H9 (cell line): ENCODE results near the gene TIFAB. TPM values are rescaled to one million over a fixed set of nuclear protein-coding genes. Genes with fewer than 3 reads are reported as not detected.

Experiments
- DNase-seq: peaks from one replicate; pipeline ENCODE4 v3.0.0-alpha.2; 2017
- H2AFZ ChIP-seq: one replicate; pipeline ENCODE4 v1.6.1; 2013; ENCODE audit warnings: mild to moderate bottlenecking, low read length, control low read depth, moderate library complexity
- H2AK5ac ChIP-seq: 2 replicates; pipeline ENCODE4 v1.6.1; 2013; ENCODE audit warnings: low read length, control low read depth, mixed read lengths; ENCODE audit not compliant: insufficient read length
- H2BK120ac ChIP-seq: one replicate; pipeline ENCODE4 v1.6.1; 2013; ENCODE audit warnings: low read depth, mild to moderate bottlenecking, low read length, control low read depth, inconsistent platforms; ENCODE audit not compliant: poor library complexity, severe bottlenecking
- H2BK12ac ChIP-seq: 2 replicates; pipeline ENCODE4 v1.6.1; 2013; ENCODE audit warnings: low read length, control low read depth, mixed read lengths, low read depth; ENCODE audit not compliant: insufficient read length
- H2BK15ac ChIP-seq: 2 replicates; pipeline ENCODE4 v1.6.1; 2013; ENCODE audit warnings: low read depth, low read length, control low read depth
- H2BK20ac ChIP-seq: one replicate; pipeline ENCODE4 v1.6.1; 2013; ENCODE audit warnings: low read depth, mild to moderate bottlenecking, low read length, control low read depth, inconsistent platforms; ENCODE audit not compliant: poor library complexity, severe bottlenecking
- H2BK5ac ChIP-seq: 2 replicates; pipeline ENCODE4 v1.6.1; 2013; ENCODE audit warnings: low read length, control low read depth, mixed read lengths; ENCODE audit not compliant: insufficient read length
- H3K14ac ChIP-seq: 2 replicates; pipeline ENCODE4 v1.6.1; 2013; ENCODE audit warnings: low read length, control low read depth; ENCODE audit not compliant: insufficient read depth
- H3K18ac ChIP-seq: 2 replicates; pipeline ENCODE4 v1.6.1; 2013; ENCODE audit warnings: low read depth, mild to moderate bottlenecking, mixed read lengths, low read length, control low read depth; ENCODE audit not compliant: insufficient read length
- H3K23ac ChIP-seq: 2 replicates; pipeline ENCODE4 v1.6.1; 2013; ENCODE audit warnings: low read length, control low read depth, mixed read lengths, low read depth; ENCODE audit not compliant: insufficient read length
- H3K23me2 ChIP-seq: 2 replicates; pipeline ENCODE4 v1.6.1; 2013; ENCODE audit warnings: low read depth, mild to moderate bottlenecking, mixed read lengths, low read length, control low read depth; ENCODE audit not compliant: insufficient read length, poor library complexity, severe bottlenecking
- H3K27ac ChIP-seq: 2 replicates; pipeline ENCODE4 v1.5.1; 2013; ENCODE audit warnings: low read length, control low read depth, mixed read lengths, low read depth; ENCODE audit not compliant: insufficient read length
- H3K27me3 ChIP-seq: 2 replicates; pipeline ENCODE4 v1.6.1; 2013; ENCODE audit warnings: low read length, control low read depth, inconsistent platforms; ENCODE audit not compliant: insufficient read depth
- H3K4ac ChIP-seq: 2 replicates; pipeline ENCODE4 v1.6.1; 2013; ENCODE audit warnings: low read depth, mild to moderate bottlenecking, control low read depth, inconsistent platforms, low read length, moderate library complexity
- H3K4me1 ChIP-seq: 2 replicates; pipeline ENCODE4 v1.6.1; 2013; ENCODE audit warnings: low read length, control low read depth, inconsistent platforms; ENCODE audit not compliant: insufficient read depth
- H3K4me2 ChIP-seq: 2 replicates; pipeline ENCODE4 v1.6.1; 2013; ENCODE audit warnings: low read length, control low read depth, mixed read lengths; ENCODE audit not compliant: insufficient read length, insufficient read depth
- H3K56ac ChIP-seq: 2 replicates; pipeline ENCODE4 v1.6.1; 2013; ENCODE audit warnings: low read depth, mild to moderate bottlenecking, mixed read lengths, low read length, control low read depth; ENCODE audit not compliant: insufficient read length
- H3K79me1 ChIP-seq: 2 replicates; pipeline ENCODE4 v1.6.1; 2013; ENCODE audit warnings: low read depth, mild to moderate bottlenecking, moderate library complexity, low read length, control low read depth, inconsistent platforms; ENCODE audit not compliant: insufficient read depth, poor library complexity, severe bottlenecking
- H3K79me2 ChIP-seq: 2 replicates; pipeline ENCODE4 v1.6.1; 2013; ENCODE audit warnings: low read length, control low read depth, inconsistent platforms; ENCODE audit not compliant: insufficient read depth
- H3K9ac ChIP-seq: 2 replicates; pipeline ENCODE4 v1.6.1; 2013; ENCODE audit warnings: low read length, control low read depth, mixed read lengths; ENCODE audit not compliant: insufficient read length; ENCODE audit errors: extremely low read depth
- H3K9me3 ChIP-seq: one replicate; pipeline ENCODE4 v1.6.1; 2013; ENCODE audit warnings: low read depth, low read length, inconsistent platforms; ENCODE audit not compliant: control insufficient read depth
- H3T11ph ChIP-seq: one replicate; pipeline ENCODE4 v1.6.1; 2013; ENCODE audit warnings: mild to moderate bottlenecking, low read length, control low read depth, inconsistent platforms
- H4K20me1 ChIP-seq: one replicate; pipeline ENCODE4 v1.6.1; 2013; ENCODE audit not compliant: control insufficient read depth, insufficient read length, insufficient read depth
- H4K5ac ChIP-seq: 2 replicates; pipeline ENCODE4 v1.6.1; 2013; ENCODE audit warnings: low read depth, mild to moderate bottlenecking, mixed read lengths, low read length, control low read depth; ENCODE audit not compliant: insufficient read length
- H4K8ac ChIP-seq: replicated peaks from 2 replicates; pipeline ENCODE4 v1.6.1; 2013; ENCODE audit warnings: low read length, control low read depth, mixed read lengths, low read depth; ENCODE audit not compliant: insufficient read length
- H4K91ac ChIP-seq: 2 replicates; pipeline ENCODE4 v1.6.1; 2013; ENCODE audit warnings: low read depth, mild to moderate bottlenecking, moderate library complexity, mixed read lengths, low read length, control low read depth; ENCODE audit not compliant: insufficient read length
- H3K27ac Mint-ChIP-seq, 3 experiments: 2 replicates in 2 of 3; 3 replicates in 1 of 3; pipeline ENCODE4 v1.8.0; 2020 to 2021; ENCODE audit warnings: mixed read lengths in 3 of 3, mild to moderate bottlenecking in 1 of 3, moderate library complexity in 1 of 3
- H3K27me3 Mint-ChIP-seq: 2 replicates; pipeline ENCODE4 v1.8.0; 2021; ENCODE audit warnings: low read depth, mild to moderate bottlenecking, moderate library complexity, mixed read lengths
- H3K36me3 Mint-ChIP-seq, 3 experiments: 2 replicates in 2 of 3; 3 replicates in 1 of 3; pipeline ENCODE4 v1.8.0; 2020 to 2021; ENCODE audit warnings: low read depth in 3 of 3, mixed read lengths in 3 of 3; ENCODE audit not compliant: insufficient read depth in 1 of 3
- H3K4me1 Mint-ChIP-seq, 2 experiments: 2 replicates each; pipeline ENCODE4 v1.8.0; 2020; ENCODE audit warnings: mixed read lengths in 2 of 2
- H3K4me3 Mint-ChIP-seq, 2 experiments: 2 replicates in 1 of 2; 3 replicates in 1 of 2; pipeline ENCODE4 v1.8.0; 2020 to 2021; ENCODE audit warnings: mild to moderate bottlenecking in 2 of 2, mixed read lengths in 2 of 2, moderate library complexity in 1 of 2
- H3K9me3 Mint-ChIP-seq, 2 experiments: 2 replicates in 1 of 2; 3 replicates in 1 of 2; pipeline ENCODE4 v1.8.0; 2020; ENCODE audit warnings: mild to moderate bottlenecking in 2 of 2, mixed read lengths in 2 of 2, moderate library complexity in 1 of 2
- CTCF ChIP-seq: fragments of 200-600 bp; sonication (generic); conservative IDR thresholded peaks from 3 replicates; pipeline ENCODE4 v1.8.0; 2021; ENCODE audit warnings: antibody characterized with exemption, mild to moderate bottlenecking
- WGBS: extraction: QIAGEN DNeasy Blood & Tissue Kit; methylation state at CpG from one replicate; pipeline ENCODE4 v1.1.7; 2013; ENCODE audit warnings: missing lambda C conversion rate, low lambda C conversion rate, mixed read lengths; ENCODE audit not compliant: insufficient read length; ENCODE audit errors: extremely low coverage; 5-methylcytosine and 5-hydroxymethylcytosine counted together
- total RNA-seq: library from RNA; stranded (reverse); gene quantifications from 2 replicates; pipeline ENCODE4 v1.2.1, GENCODE V29; 2021

Gene TIFAB
- total RNA-seq, 1 experiment from 2014 or later: not detected

- H3K36me3 Mint-ChIP-seq: no peaks in the 10 kb centered on the region
- no peak overlapping the region for H3K9ac ChIP-seq
- H3K4me1 ChIP-seq: no peaks in the 10 kb centered on the region
- H3K4me1 Mint-ChIP-seq: peaks cover 3 to 10% of the 10 kb centered on the region in 2 experiments; a peak in 3 of 4 replicates
- peaks cover 22% of the 10 kb centered on the region for H3K27me3 Mint-ChIP-seq
- no CpG with 5 or more reads among the region's 7 CpGs for WGBS
- no peak overlapping the region for H3K14ac ChIP-seq
- no peak overlapping the region for H2BK120ac ChIP-seq
- no peak overlapping the region for H3K4me2 ChIP-seq
- no peak overlapping the region for H4K91ac ChIP-seq
- H2BK12ac ChIP-seq: no peak overlapping the region
- H3K27me3 ChIP-seq: no peaks in the 10 kb centered on the region
- DNase-seq: peak; percentile 14
- H3K23me2 ChIP-seq: no peaks in the 10 kb centered on the region
- TF ChIP-seq CTCF: no peak
- H4K20me1 ChIP-seq: no peaks in the 10 kb centered on the region
- no peaks in the 10 kb centered on the region for H3K9me3 Mint-ChIP-seq
- H3K18ac ChIP-seq: no peak overlapping the region
- H3K4ac ChIP-seq: no peak overlapping the region
- H3T11ph ChIP-seq: no peak overlapping the region
- H3K27ac Mint-ChIP-seq: no peak overlapping the region
- H4K5ac ChIP-seq: no peak overlapping the region
- no peak overlapping the region for H3K27ac ChIP-seq
- no peak overlapping the region for H2AK5ac ChIP-seq
- H3K9me3 ChIP-seq: no peaks in the 10 kb centered on the region
- H3K23ac ChIP-seq: no peak overlapping the region
- H2AFZ ChIP-seq: no peak overlapping the region
- H3K79me2 ChIP-seq: no peaks in the 10 kb centered on the region
- H2BK15ac ChIP-seq: no peak overlapping the region
- H3K56ac ChIP-seq: no peak overlapping the region
- no peaks in the 10 kb centered on the region for H3K79me1 ChIP-seq
- no peak overlapping the region for H3K4me3 Mint-ChIP-seq
- H4K8ac ChIP-seq: no peak overlapping the region
- H2BK5ac ChIP-seq: no peak overlapping the region
- no peak overlapping the region for H2BK20ac ChIP-seq
These were observed 14.7 kb downstream of the TIFAB start for GRCh38 chr5:135437422-135437795.
